Calu3 (cell line): Measurements from ENCODE around the gene IGF1R. TPM values are rescaled to one million over a fixed set of nuclear protein-coding genes. Genes with fewer than 3 reads are reported as not detected.

ENCODE experiments used
- BruUV-seq: library from RNA; stranded (reverse); fragments of 400-500 nt; replicated peaks from 2 replicates; lab custom pipeline; 2021; lab: Mats Ljungman, UMichigan
- CTCF ChIA-PET: fragments of 300-600 bp; sonication (Branson Sonifier 250); formaldehyde crosslinking; loops from one replicate; lab custom pipeline; 2022; ENCODE audit warnings: antibody characterized with exemption; lab: Charles Lee
- DNase-seq: peaks from one replicate; pipeline ENCODE4 v3.0.0; 2022
- H3K27ac Mint-ChIP-seq: one replicate; pipeline ENCODE4 v1.8.0; 2022; ENCODE audit warnings: mixed read lengths; ENCODE audit not compliant: unreplicated experiment
- H3K27me3 Mint-ChIP-seq: one replicate; pipeline ENCODE4 v1.8.0; 2022; ENCODE audit warnings: mixed read lengths; ENCODE audit not compliant: unreplicated experiment
- H3K36me3 Mint-ChIP-seq: one replicate; pipeline ENCODE4 v1.8.0; 2022; ENCODE audit warnings: mild to moderate bottlenecking, moderate library complexity, mixed read lengths; ENCODE audit not compliant: insufficient read depth, unreplicated experiment
- H3K4me1 Mint-ChIP-seq: one replicate; pipeline ENCODE4 v1.8.0; 2022; ENCODE audit warnings: mild to moderate bottlenecking, low read depth, mixed read lengths; ENCODE audit not compliant: unreplicated experiment
- H3K4me3 Mint-ChIP-seq: one replicate; pipeline ENCODE4 v1.8.0; 2022; ENCODE audit warnings: mild to moderate bottlenecking, low read depth, moderate library complexity, mixed read lengths; ENCODE audit not compliant: unreplicated experiment
- H3K9me3 Mint-ChIP-seq: one replicate; pipeline ENCODE4 v1.8.0; 2022; ENCODE audit warnings: low read depth, mixed read lengths; ENCODE audit not compliant: unreplicated experiment
- intact Hi-C: fragments of 100-400 bp; cut with micrococcal nuclease; formaldehyde crosslinking; loops from one replicate; pipeline ENCODE4 v1.10.0; 2022; ENCODE audit not compliant: unreplicated experiment
- total RNA-seq: library from RNA; stranded (reverse); gene quantifications from 2 replicates; pipeline ENCODE4 v1.2.3, GENCODE V29; 2022
- TF ChIP-seq, protein P1 (sequence below): fragments of 200-600 bp; IDR thresholded peaks from one replicate; pipeline ENCODE4 v1.8.0; 2022; ENCODE audit warnings: antibody characterized with exemption; ENCODE audit not compliant: unreplicated experiment

IGF1R gene
- total RNA-seq, 1 experiment from 2014 or later, result 73.9 TPM

- BruUV-seq, result no TSS peak
- H3K4me1 Mint-ChIP-seq, result peaks cover 43% of the 10 kb centered on the region
These were observed 158.0 kb downstream of the IGF1R start for GRCh38 chr15:98806275-98806895.

DNA sequence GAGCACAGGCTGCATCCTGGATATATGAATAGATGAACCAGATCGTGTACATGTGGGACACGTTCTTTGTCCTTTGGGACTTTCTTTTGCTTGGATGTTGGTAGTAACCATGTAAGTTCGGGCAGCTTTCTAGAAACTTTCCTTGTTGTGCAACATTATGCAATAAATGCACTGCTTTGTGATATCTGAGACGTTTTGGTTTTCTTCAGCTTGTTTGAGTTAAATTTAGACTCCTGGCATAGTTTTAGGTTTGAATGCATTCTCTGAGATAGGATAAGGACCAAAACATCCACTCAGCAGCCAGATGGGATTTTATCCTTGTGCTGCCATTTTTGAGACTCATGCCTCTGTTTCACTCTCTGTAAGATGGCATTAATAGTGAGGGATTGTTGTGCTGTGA is 158.9 kb downstream of the IGF1R start:
- no peaks in the 10 kb centered on the region for H3K9me3 Mint-ChIP-seq
- no peak for DNase-seq
- peaks cover 9% of the 10 kb centered on the region for H3K36me3 Mint-ChIP-seq
- intact Hi-C loops, result loop anchor here (10.0 kb wide), 1 partner anchor 362 kb away; no protein-coding TSS in a partner anchor
- no TSS peak for BruUV-seq
- CTCF ChIA-PET, result interaction anchor here (1.5 kb wide), 1 partner anchor 18 kb away, joined by 3 read pairs; no protein-coding TSS in a partner anchor
- TF ChIP-seq, protein P1, sequence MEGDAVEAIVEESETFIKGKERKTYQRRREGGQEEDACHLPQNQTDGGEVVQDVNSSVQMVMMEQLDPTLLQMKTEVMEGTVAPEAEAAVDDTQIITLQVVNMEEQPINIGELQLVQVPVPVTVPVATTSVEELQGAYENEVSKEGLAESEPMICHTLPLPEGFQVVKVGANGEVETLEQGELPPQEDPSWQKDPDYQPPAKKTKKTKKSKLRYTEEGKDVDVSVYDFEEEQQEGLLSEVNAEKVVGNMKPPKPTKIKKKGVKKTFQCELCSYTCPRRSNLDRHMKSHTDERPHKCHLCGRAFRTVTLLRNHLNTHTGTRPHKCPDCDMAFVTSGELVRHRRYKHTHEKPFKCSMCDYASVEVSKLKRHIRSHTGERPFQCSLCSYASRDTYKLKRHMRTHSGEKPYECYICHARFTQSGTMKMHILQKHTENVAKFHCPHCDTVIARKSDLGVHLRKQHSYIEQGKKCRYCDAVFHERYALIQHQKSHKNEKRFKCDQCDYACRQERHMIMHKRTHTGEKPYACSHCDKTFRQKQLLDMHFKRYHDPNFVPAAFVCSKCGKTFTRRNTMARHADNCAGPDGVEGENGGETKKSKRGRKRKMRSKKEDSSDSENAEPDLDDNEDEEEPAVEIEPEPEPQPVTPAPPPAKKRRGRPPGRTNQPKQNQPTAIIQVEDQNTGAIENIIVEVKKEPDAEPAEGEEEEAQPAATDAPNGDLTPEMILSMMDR, result no peak
- no peaks in the 10 kb centered on the region for H3K27me3 Mint-ChIP-seq
- no peak overlapping the region for H3K27ac Mint-ChIP-seq
- peaks cover 34% of the 10 kb centered on the region for H3K4me1 Mint-ChIP-seq
- no peak overlapping the region for H3K4me3 Mint-ChIP-seq

More at GRCh38 chr15:98806275-98806895, 158.0 kb downstream of the IGF1R start:
- Mint-ChIP-seq H3K27me3 (no peaks in the 10 kb centered on the region), H3K4me3 (no peak overlapping the region), H3K9me3 (no peaks in the 10 kb centered on the region), H3K36me3 (peaks cover 9% of the 10 kb centered on the region), H3K27ac (peak overlapping the region; percentile 27)
- TF ChIP-seq, protein P1, result no peak
- DNase-seq, result no peak
- intact Hi-C loops, result loop anchor here (10.0 kb wide), 1 partner anchor 362 kb away; no protein-coding TSS in a partner anchor
- CTCF ChIA-PET, result interaction anchor here (0.8 kb wide), 2 partner anchors 11 to 42 kb away, joined by 3 to 4 read pairs; no protein-coding TSS in a partner anchor

- BruUV-seq, result no TSS peak
- H3K4me3 Mint-ChIP-seq, result no peak overlapping the region
- TF ChIP-seq, protein P1, result no peak
- intact Hi-C loops, result loop anchor here (10.0 kb wide), 1 partner anchor 364 kb away; no protein-coding TSS in a partner anchor
- CTCF ChIA-PET, result no interaction called here
- peaks cover 9% of the 10 kb centered on the region for H3K36me3 Mint-ChIP-seq
- no peaks in the 10 kb centered on the region for H3K27me3 Mint-ChIP-seq
- DNase-seq, result no peak
- H3K9me3 Mint-ChIP-seq, result no peaks in the 10 kb centered on the region
- peaks cover 16% of the 10 kb centered on the region for H3K4me1 Mint-ChIP-seq
- no peak overlapping the region for H3K27ac Mint-ChIP-seq
These were observed 160.9 kb downstream of the IGF1R start for GRCh38 chr15:98809273-98809672.

DNA sequence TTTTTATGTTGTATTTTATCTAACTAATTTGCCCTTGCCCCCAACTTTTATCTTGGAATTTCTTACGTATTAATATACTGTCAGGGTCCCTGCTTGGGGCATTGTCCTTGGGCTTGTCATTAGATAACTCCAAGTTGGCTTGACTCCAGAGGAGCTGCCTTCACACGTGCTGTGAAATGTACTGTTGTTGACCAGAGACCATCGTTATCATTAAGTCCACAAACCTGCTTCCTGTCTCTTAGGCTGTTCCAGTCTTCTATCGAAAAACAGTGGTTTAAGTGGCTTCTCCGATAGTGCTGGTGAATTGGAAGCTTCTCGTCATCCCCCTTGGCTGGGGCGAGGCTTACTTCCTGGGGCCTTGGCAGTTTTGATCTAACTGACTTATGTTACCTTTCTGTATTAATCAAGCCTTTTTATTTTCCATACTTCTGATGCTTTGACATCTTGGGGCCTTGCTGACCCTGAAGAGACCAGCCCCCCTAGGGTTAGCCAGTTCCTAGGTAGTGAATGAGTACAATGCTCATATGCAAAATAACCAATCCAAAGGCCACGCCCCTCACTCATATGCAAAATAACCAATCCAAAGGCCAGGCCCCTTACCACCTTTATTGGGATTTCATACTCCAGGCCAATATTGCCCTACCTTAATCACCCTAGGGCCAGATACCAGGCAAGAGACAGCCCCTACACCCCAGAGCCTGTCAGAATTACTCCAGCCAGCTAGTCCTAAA is 164.5 kb downstream of the IGF1R start:
- Mint-ChIP-seq H3K27ac (no peak overlapping the region), H3K4me3 (no peak overlapping the region), H3K27me3 (no peaks in the 10 kb centered on the region), H3K4me1 (peaks cover 20% of the 10 kb centered on the region), H3K9me3 (peaks cover 2% of the 10 kb centered on the region), H3K36me3 (peaks cover 9% of the 10 kb centered on the region)
- intact Hi-C loops, result no loop called here
- TF ChIP-seq, protein P1, result no peak
- BruUV-seq, result no TSS peak
- CTCF ChIA-PET, result no interaction called here
- DNase-seq, result no peak
